ENCODE data around the gene NKAIN2. TPM values are rescaled to one million over a fixed set of nuclear protein-coding genes. Genes with fewer than 3 reads are reported as not detected.
"Not testable (repeated sequence)": the region's sequence is repeated elsewhere in the genome, so short reads cannot be mapped to it uniquely, and the experiment has no call there.

NKAIN2 gene
- polyA plus RNA-seq, 1 of the 3 experiments (the other 2 are of a cell fraction), result not detected

- CTCF ChIA-PET, result no interaction called here
- no peak for TF ChIP-seq SIN3A (IDR thresholded peaks at IDR 0.05; ENCODE audit: borderline replicate concordance, low read depth, low read length)
- no peak for TF ChIP-seq NRF1 (IDR thresholded peaks at IDR 0.05; ENCODE audit: low read depth, low read length)
- no peak for TF ChIP-seq ZBTB33 (IDR thresholded peaks at IDR 0.05; ENCODE audit: borderline replicate concordance, low read depth)
- TF ChIP-seq USF2 (IDR thresholded peaks at IDR 0.05; ENCODE audit: borderline replicate concordance, low read depth, low read length), result no peak
- no peak for TF ChIP-seq YY1 (IDR thresholded peaks at IDR 0.05; ENCODE audit: low read depth)
- TF ChIP-seq ELF1 (IDR thresholded peaks at IDR 0.05), result no peak
- TF ChIP-seq FOSL2 (IDR thresholded peaks at IDR 0.05; ENCODE audit: borderline replicate concordance, low read depth), result no peak
- no peak for TF ChIP-seq USF1 (IDR thresholded peaks at IDR 0.05; ENCODE audit: borderline replicate concordance, low read depth)
- TF ChIP-seq, protein P1, sequence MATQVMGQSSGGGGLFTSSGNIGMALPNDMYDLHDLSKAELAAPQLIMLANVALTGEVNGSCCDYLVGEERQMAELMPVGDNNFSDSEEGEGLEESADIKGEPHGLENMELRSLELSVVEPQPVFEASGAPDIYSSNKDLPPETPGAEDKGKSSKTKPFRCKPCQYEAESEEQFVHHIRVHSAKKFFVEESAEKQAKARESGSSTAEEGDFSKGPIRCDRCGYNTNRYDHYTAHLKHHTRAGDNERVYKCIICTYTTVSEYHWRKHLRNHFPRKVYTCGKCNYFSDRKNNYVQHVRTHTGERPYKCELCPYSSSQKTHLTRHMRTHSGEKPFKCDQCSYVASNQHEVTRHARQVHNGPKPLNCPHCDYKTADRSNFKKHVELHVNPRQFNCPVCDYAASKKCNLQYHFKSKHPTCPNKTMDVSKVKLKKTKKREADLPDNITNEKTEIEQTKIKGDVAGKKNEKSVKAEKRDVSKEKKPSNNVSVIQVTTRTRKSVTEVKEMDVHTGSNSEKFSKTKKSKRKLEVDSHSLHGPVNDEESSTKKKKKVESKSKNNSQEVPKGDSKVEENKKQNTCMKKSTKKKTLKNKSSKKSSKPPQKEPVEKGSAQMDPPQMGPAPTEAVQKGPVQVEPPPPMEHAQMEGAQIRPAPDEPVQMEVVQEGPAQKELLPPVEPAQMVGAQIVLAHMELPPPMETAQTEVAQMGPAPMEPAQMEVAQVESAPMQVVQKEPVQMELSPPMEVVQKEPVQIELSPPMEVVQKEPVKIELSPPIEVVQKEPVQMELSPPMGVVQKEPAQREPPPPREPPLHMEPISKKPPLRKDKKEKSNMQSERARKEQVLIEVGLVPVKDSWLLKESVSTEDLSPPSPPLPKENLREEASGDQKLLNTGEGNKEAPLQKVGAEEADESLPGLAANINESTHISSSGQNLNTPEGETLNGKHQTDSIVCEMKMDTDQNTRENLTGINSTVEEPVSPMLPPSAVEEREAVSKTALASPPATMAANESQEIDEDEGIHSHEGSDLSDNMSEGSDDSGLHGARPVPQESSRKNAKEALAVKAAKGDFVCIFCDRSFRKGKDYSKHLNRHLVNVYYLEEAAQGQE (IDR thresholded peaks at IDR 0.05; ENCODE audit: low read depth, low read length), result no peak
- no peak for TF ChIP-seq PBX3 (IDR thresholded peaks at IDR 0.05)
- TF ChIP-seq SMC3 (IDR thresholded peaks at IDR 0.05; ENCODE audit: low read depth, low read length), result no peak
These were observed 183.3 kb downstream of the NKAIN2 start for GRCh38 chr6:123986938-123987337.

GRCh38 chr6:123989918-123990317 lies 186.3 kb downstream of the NKAIN2 start:
- H3F3A ChIP-seq (replicated peaks; ENCODE audit: insufficient read depth); H3K79me2 ChIP-seq (ENCODE audit: insufficient read depth); DNase-seq; H3K27ac ChIP-seq (ENCODE audit: low read depth in 2 of 2, low read length in 1 of 2); H3K27me3 ChIP-seq (ENCODE audit: insufficient read depth); H3K36me3 ChIP-seq (replicated peaks in 1 of 2; ENCODE audit: control insufficient read depth in 1 of 2, insufficient read depth in 2 of 2, low read length in 1 of 2); H3K9me2 ChIP-seq; H3K4me3 ChIP-seq (ENCODE audit: low read depth in 2 of 2, low read length in 1 of 2); H3K9me3 ChIP-seq; H2AFZ ChIP-seq (ENCODE audit: low read depth); H3K4me2 ChIP-seq; H3K4me1 ChIP-seq (ENCODE audit: control insufficient read depth in 1 of 2, insufficient read depth in 2 of 2, low read depth in 1 of 2, low read length in 1 of 2); H3K9ac ChIP-seq; H4K20me1 ChIP-seq (ENCODE audit: insufficient read depth); CTCF ChIA-PET; POLR2A ChIA-PET: not testable (repeated sequence)
- 1% methylated on average over 5 of the region's 5 CpGs for WGBS (ENCODE audit: low lambda C conversion rate)

More at GRCh38 chr6:123986938-123987337, 183.3 kb downstream of the NKAIN2 start:
- no peaks in the 10 kb centered on the region for H3K9me3 ChIP-seq
- no peaks in the 10 kb centered on the region for H3K4me1 ChIP-seq (ENCODE audit: control insufficient read depth in 1 of 2, insufficient read depth in 2 of 2, low read depth in 1 of 2, low read length in 1 of 2)
- H2AFZ ChIP-seq (ENCODE audit: low read depth), result no peak overlapping the region
- H3K9ac ChIP-seq, result no peak overlapping the region
- DNase-seq, result no peak
- H3K79me2 ChIP-seq (ENCODE audit: insufficient read depth), result no peaks in the 10 kb centered on the region
- 0 out of 2 replicates have a peak, but pooled peaks cover 4% of the 10 kb centered on the region for H3K9me2 ChIP-seq
- H3K27me3 ChIP-seq (ENCODE audit: insufficient read depth), result no peaks in the 10 kb centered on the region
- 1% methylated on average over 4 of the region's 4 CpGs for WGBS (ENCODE audit: low lambda C conversion rate)
- H3F3A ChIP-seq (replicated peaks; ENCODE audit: insufficient read depth), result no peaks in the 10 kb centered on the region
- H3K4me2 ChIP-seq, result no peak overlapping the region
- no peaks in the 10 kb centered on the region for H4K20me1 ChIP-seq (ENCODE audit: insufficient read depth)
- H3K36me3 ChIP-seq (replicated peaks in 1 of 2; ENCODE audit: control insufficient read depth in 1 of 2, insufficient read depth in 2 of 2, low read length in 1 of 2), result no peaks in the 10 kb centered on the region
- POLR2A ChIA-PET, result no interaction called here
- H3K4me3 ChIP-seq (ENCODE audit: low read depth in 2 of 2, low read length in 1 of 2), result no peak overlapping the region
- no peak overlapping the region for H3K27ac ChIP-seq (ENCODE audit: low read depth in 2 of 2, low read length in 1 of 2)

All from SK-N-SH (cell line).